ENCODE measurements around the gene CENPVL1.

CENPVL1 gene

GRCh38 chrX:51759055-51759839, 48.9 kb downstream of the CENPVL1 start:
- no peaks in the 10 kb centered on the region for H3K9me3 Mint-ChIP-seq
- H3K36me3 Mint-ChIP-seq (ENCODE audit: low read depth) = no peaks in the 10 kb centered on the region
- no peak overlapping the region for H3K4me3 Mint-ChIP-seq
- H3K4me1 Mint-ChIP-seq (ENCODE audit: low read depth) = no peaks in the 10 kb centered on the region
- no peak overlapping the region for H3K27ac Mint-ChIP-seq
- no peaks in the 10 kb centered on the region for H3K27me3 Mint-ChIP-seq

GRCh38 chrX:51760657-51761056, 50.3 kb downstream of the CENPVL1 start:
- no peak overlapping the region for H3K27ac Mint-ChIP-seq

More at GRCh38 chrX:51760657-51761056, 50.3 kb downstream of the CENPVL1 start:
- H3K9me3 Mint-ChIP-seq = no peaks in the 10 kb centered on the region
- H3K27me3 Mint-ChIP-seq = no peaks in the 10 kb centered on the region
- H3K4me1 Mint-ChIP-seq (ENCODE audit: low read depth) = no peaks in the 10 kb centered on the region
- no peak overlapping the region for H3K4me3 Mint-ChIP-seq
- H3K36me3 Mint-ChIP-seq (ENCODE audit: low read depth) = no peaks in the 10 kb centered on the region

Measured in stimulated activated naive CD8-positive, alpha-beta T cell treated with anti-CD3 and anti-CD28 coated beads, Interleukin-15, Interleukin-2, amounts not matched to agents 100 ng/mL and 50 ng/mL, for 24 hours (primary cell).